BLaER1 treated with 17β-estradiol and CSF1 and Interleukin-3, amounts not matched to agents 10 nM and 100 nM (cell line): ENCODE data around the gene ZBTB20.

Source experiments
- H3K27ac ChIP-seq, 11 experiments: shearing (Covaris generic); formaldehyde crosslinking; 2 replicates each; pipeline ENCODE4 v1.8.1; 2022
- H3K27me3 ChIP-seq, 11 experiments: shearing (Covaris generic); formaldehyde crosslinking; 2 replicates each; pipeline ENCODE4 v1.8.1; 2022
- H3K36me3 ChIP-seq, 11 experiments: shearing (Covaris generic); formaldehyde crosslinking; 2 replicates each; pipeline ENCODE4 v1.8.1; 2022
- H3K4me1 ChIP-seq, 10 experiments: shearing (Covaris generic); formaldehyde crosslinking; 2 replicates each; pipeline ENCODE4 v1.8.1; 2022
- H3K4me2 ChIP-seq, 11 experiments: shearing (Covaris generic); formaldehyde crosslinking; 2 replicates each; pipeline ENCODE4 v1.8.1; 2022
- H3K4me3 ChIP-seq, 10 experiments: shearing (Covaris generic); formaldehyde crosslinking; 2 replicates each; pipeline ENCODE4 v1.8.1; 2022
- H3K9ac ChIP-seq, 11 experiments: shearing (Covaris generic); formaldehyde crosslinking; 2 replicates each; pipeline ENCODE4 v1.8.1; 2022
- H3K9me3 ChIP-seq, 11 experiments: shearing (Covaris generic); formaldehyde crosslinking; replicated peaks in 1 of 11; 2 replicates each; pipeline ENCODE4 v1.8.1; 2022
- H4K20me1 ChIP-seq, 11 experiments: shearing (Covaris generic); formaldehyde crosslinking; 2 replicates each; pipeline ENCODE4 v1.8.1; 2022
- Cebpa-rat ChIP-seq, 11 experiments: shearing (Covaris generic); IDR thresholded peaks; 2 replicates each; pipeline ENCODE4 v1.8.1; 2022

ZBTB20 gene

GRCh38 chr3:114494498-114494897 is 652.6 kb downstream of the ZBTB20 start:
- Histone ChIP-seq H3K9me3 (no peaks in the 10 kb centered on the region), H3K36me3 (no peaks in the 10 kb centered on the region), H3K4me3 (no peak overlapping the region), H3K4me1 (peaks cover 0 to 11% (median 2%) of the 10 kb centered on the region in 10 experiments; a peak in 15 of 20 replicates), H4K20me1 (no peaks in the 10 kb centered on the region), H3K4me2 (peak overlapping the region in 3 of 11 experiments; percentile 21 to 31 (median 25); a peak in 5 of 22 replicates), H3K27ac (no peak overlapping the region), H3K9ac (no peak overlapping the region), H3K27me3 (no peaks in the 10 kb centered on the region)
- TF ChIP-seq Cebpa-rat (IDR thresholded peaks at IDR 0.05) = no peak

GRCh38 chr3:114490829-114491228 is 656.3 kb downstream of the ZBTB20 start:
- no peaks in the 10 kb centered on the region for H4K20me1 ChIP-seq
- no peak overlapping the region for H3K4me2 ChIP-seq

GRCh38 chr3:114487502-114487901 is 659.6 kb downstream of the ZBTB20 start:
- Histone ChIP-seq H3K4me1 (no peaks in the 10 kb centered on the region), H3K36me3 (no peaks in the 10 kb centered on the region), H3K9ac (no peak overlapping the region), H3K4me2 (no peak overlapping the region), H3K4me3 (no peak overlapping the region), H3K27ac (no peak overlapping the region), H3K27me3 (no peaks in the 10 kb centered on the region), H4K20me1 (no peaks in the 10 kb centered on the region), H3K9me3 (no peaks in the 10 kb centered on the region)
- no peak for TF ChIP-seq Cebpa-rat (IDR thresholded peaks at IDR 0.05)

More at GRCh38 chr3:114490829-114491228, 656.3 kb downstream of the ZBTB20 start:
- peaks cover 0 to 11% (median 0%) of the 10 kb centered on the region in 10 experiments; a peak in 5 of 20 replicates for H3K4me1 ChIP-seq
- H3K36me3 ChIP-seq = no peaks in the 10 kb centered on the region
- TF ChIP-seq Cebpa-rat (IDR thresholded peaks at IDR 0.05) = no peak
- no peaks in the 10 kb centered on the region for H3K27me3 ChIP-seq
- H3K9me3 ChIP-seq = no peaks in the 10 kb centered on the region
- no peak overlapping the region for H3K9ac ChIP-seq
- H3K27ac ChIP-seq = no peak overlapping the region
- H3K4me3 ChIP-seq = no peak overlapping the region

GRCh38 chr3:114484919-114485318 is 662.2 kb downstream of the ZBTB20 start:
- Histone ChIP-seq H3K27ac (no peak overlapping the region), H3K4me3 (no peak overlapping the region), H3K36me3 (no peaks in the 10 kb centered on the region), H3K4me1 (peaks cover 8 to 12% (median 11%) of the 10 kb centered on the region in 10 experiments; a peak in 18 of 20 replicates), H3K4me2 (no peak overlapping the region), H4K20me1 (no peaks in the 10 kb centered on the region), H3K27me3 (no peaks in the 10 kb centered on the region), H3K9me3 (no peaks in the 10 kb centered on the region), H3K9ac (no peak overlapping the region)
- TF ChIP-seq Cebpa-rat (IDR thresholded peaks at IDR 0.05) = no peak

- H3K9me3 ChIP-seq = no peaks in the 10 kb centered on the region
- H3K27ac ChIP-seq = no peak overlapping the region
- no peaks in the 10 kb centered on the region for H3K27me3 ChIP-seq
- no peak overlapping the region for H3K4me3 ChIP-seq
- TF ChIP-seq Cebpa-rat (IDR thresholded peaks at IDR 0.05) = no peak
- peaks cover 8 to 12% (median 11%) of the 10 kb centered on the region in 10 experiments; a peak in 18 of 20 replicates for H3K4me1 ChIP-seq
- H4K20me1 ChIP-seq = no peaks in the 10 kb centered on the region
- H3K9ac ChIP-seq = no peak overlapping the region
- peak overlapping the region in 9 of 11 experiments; percentile 12 to 55 (median 27); a peak in 10 of 22 replicates for H3K4me2 ChIP-seq
- H3K36me3 ChIP-seq = no peaks in the 10 kb centered on the region
Observed at GRCh38 chr3:114481113-114481512, 666.0 kb downstream of the ZBTB20 start.

- Histone ChIP-seq H3K4me2 (no peak overlapping the region), H3K27ac (no peak overlapping the region)
Observed at GRCh38 chr3:114480442-114480841, 666.6 kb downstream of the ZBTB20 start.

GRCh38 chr3:114478801-114479200 is 668.3 kb downstream of the ZBTB20 start:
- Histone ChIP-seq H3K4me3 (no peak overlapping the region), H3K4me2 (no peak overlapping the region), H3K36me3 (no peaks in the 10 kb centered on the region), H3K9me3 (no peaks in the 10 kb centered on the region), H3K4me1 (peaks cover 8 to 12% (median 11%) of the 10 kb centered on the region in 10 experiments; a peak in 18 of 20 replicates), H4K20me1 (no peaks in the 10 kb centered on the region), H3K27ac (no peak overlapping the region), H3K9ac (no peak overlapping the region), H3K27me3 (no peaks in the 10 kb centered on the region)
- TF ChIP-seq Cebpa-rat (IDR thresholded peaks at IDR 0.05) = no peak

More at GRCh38 chr3:114480442-114480841, 666.6 kb downstream of the ZBTB20 start:
- TF ChIP-seq Cebpa-rat (IDR thresholded peaks at IDR 0.05) = no peak
- H3K4me3 ChIP-seq = no peak overlapping the region
- H4K20me1 ChIP-seq = no peaks in the 10 kb centered on the region
- H3K4me1 ChIP-seq = peaks cover 8 to 12% (median 11%) of the 10 kb centered on the region in 10 experiments; a peak in 18 of 20 replicates
- H3K27me3 ChIP-seq = no peaks in the 10 kb centered on the region
- H3K36me3 ChIP-seq = no peaks in the 10 kb centered on the region
- no peaks in the 10 kb centered on the region for H3K9me3 ChIP-seq
- no peak overlapping the region for H3K9ac ChIP-seq

GRCh38 chr3:114476511-114476910 is 670.6 kb downstream of the ZBTB20 start:
- peaks cover 4 to 6% (median 5%) of the 10 kb centered on the region in 10 experiments; a peak in 17 of 20 replicates for H3K4me1 ChIP-seq
- H3K9me3 ChIP-seq = no peaks in the 10 kb centered on the region
- H3K36me3 ChIP-seq = no peaks in the 10 kb centered on the region
- H3K9ac ChIP-seq = no peak overlapping the region
- H3K4me2 ChIP-seq = no peak overlapping the region
- no peak overlapping the region for H3K27ac ChIP-seq
- TF ChIP-seq Cebpa-rat (IDR thresholded peaks at IDR 0.05) = no peak
- no peaks in the 10 kb centered on the region for H3K27me3 ChIP-seq
- no peaks in the 10 kb centered on the region for H4K20me1 ChIP-seq
- no peak overlapping the region for H3K4me3 ChIP-seq

- Histone ChIP-seq H3K9ac (no peak overlapping the region), H3K4me3 (no peak overlapping the region), H3K27me3 (no peaks in the 10 kb centered on the region), H3K27ac (no peak overlapping the region), H4K20me1 (no peaks in the 10 kb centered on the region), H3K9me3 (no peaks in the 10 kb centered on the region), H3K4me2 (no peak overlapping the region), H3K36me3 (no peaks in the 10 kb centered on the region), H3K4me1 (no peaks in the 10 kb centered on the region)
- TF ChIP-seq Cebpa-rat (IDR thresholded peaks at IDR 0.05) = no peak
Observed at GRCh38 chr3:114471478-114471877, 675.6 kb downstream of the ZBTB20 start.

GRCh38 chr3:114469070-114469469 is 678.0 kb downstream of the ZBTB20 start:
- no peaks in the 10 kb centered on the region for H3K4me1 ChIP-seq
- no peaks in the 10 kb centered on the region for H3K36me3 ChIP-seq
- no peaks in the 10 kb centered on the region for H3K9me3 ChIP-seq
- no peak overlapping the region for H3K27ac ChIP-seq
- no peaks in the 10 kb centered on the region for H4K20me1 ChIP-seq
- H3K27me3 ChIP-seq = no peaks in the 10 kb centered on the region
- no peak for TF ChIP-seq Cebpa-rat (IDR thresholded peaks at IDR 0.05)
- no peak overlapping the region for H3K4me2 ChIP-seq
- H3K9ac ChIP-seq = no peak overlapping the region
- no peak overlapping the region for H3K4me3 ChIP-seq
